22Rv1 (cell line): Measurements from ENCODE around the gene HMCES.

ENCODE experiments used
- H3K27ac ChIP-seq: fragments of 450-650 bp; 2 replicates; pipeline ENCODE4 v1.5.1; 2017
- ZFX ChIP-seq: fragments of 450-650 bp; IDR thresholded peaks from 2 replicates; pipeline ENCODE4 v1.6.1; 2017; ENCODE audit warnings: antibody characterized with exemption, borderline replicate concordance
- TF ChIP-seq, protein P1 (sequence below): fragments of 450-650 bp; IDR thresholded peaks from 2 replicates; pipeline ENCODE4 v1.5.1; 2017; ENCODE audit warnings: mild to moderate bottlenecking

Gene HMCES

DNA sequence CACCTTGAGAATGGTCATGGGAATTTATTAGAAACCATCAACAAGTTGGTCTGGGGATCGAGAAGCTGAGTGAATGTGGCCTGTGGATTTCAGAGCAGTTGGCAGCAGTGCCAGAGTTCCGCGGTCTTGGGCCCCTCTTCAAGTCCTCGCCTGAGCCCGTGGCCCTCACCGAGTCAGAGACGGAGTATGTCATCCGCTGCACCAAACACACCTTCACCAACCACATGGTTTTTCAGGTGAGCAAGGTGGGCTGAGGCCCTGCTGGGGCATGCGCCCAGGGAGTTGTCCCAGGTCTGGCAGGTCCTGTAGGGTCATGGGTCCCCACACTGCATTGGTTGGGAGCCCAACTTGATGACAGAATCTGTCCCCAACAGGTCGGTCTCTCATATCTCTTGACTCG lies 7.0 kb upstream of the HMCES start:
- TF ChIP-seq, protein P1, sequence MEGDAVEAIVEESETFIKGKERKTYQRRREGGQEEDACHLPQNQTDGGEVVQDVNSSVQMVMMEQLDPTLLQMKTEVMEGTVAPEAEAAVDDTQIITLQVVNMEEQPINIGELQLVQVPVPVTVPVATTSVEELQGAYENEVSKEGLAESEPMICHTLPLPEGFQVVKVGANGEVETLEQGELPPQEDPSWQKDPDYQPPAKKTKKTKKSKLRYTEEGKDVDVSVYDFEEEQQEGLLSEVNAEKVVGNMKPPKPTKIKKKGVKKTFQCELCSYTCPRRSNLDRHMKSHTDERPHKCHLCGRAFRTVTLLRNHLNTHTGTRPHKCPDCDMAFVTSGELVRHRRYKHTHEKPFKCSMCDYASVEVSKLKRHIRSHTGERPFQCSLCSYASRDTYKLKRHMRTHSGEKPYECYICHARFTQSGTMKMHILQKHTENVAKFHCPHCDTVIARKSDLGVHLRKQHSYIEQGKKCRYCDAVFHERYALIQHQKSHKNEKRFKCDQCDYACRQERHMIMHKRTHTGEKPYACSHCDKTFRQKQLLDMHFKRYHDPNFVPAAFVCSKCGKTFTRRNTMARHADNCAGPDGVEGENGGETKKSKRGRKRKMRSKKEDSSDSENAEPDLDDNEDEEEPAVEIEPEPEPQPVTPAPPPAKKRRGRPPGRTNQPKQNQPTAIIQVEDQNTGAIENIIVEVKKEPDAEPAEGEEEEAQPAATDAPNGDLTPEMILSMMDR = no peak
- no peak for TF ChIP-seq ZFX

DNA sequence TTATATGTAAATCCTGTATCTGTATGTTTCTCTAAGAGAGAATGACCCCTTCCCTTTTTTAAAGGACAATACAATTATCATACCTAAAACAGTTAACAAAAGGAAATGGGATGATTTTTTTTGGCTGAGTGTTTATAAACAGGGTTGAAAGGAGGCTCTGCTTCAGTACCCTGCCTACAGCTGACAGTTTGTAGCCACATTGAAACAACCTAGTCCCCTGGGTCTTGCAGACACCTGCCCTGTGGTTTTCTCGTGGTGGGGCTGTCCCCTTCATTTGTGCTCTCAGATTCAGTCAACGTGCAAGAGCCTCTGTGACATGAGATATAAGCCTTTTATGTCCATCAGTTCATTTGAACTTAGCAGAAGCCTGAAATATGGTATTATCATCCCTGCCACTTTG lies 2.3 kb upstream of the HMCES start:
- no peak for TF ChIP-seq ZFX
- TF ChIP-seq, protein P1 = no peak
- 0 out of 2 replicates have a peak overlapping the region, but pooled peaks have one; percentile 15 for H3K27ac ChIP-seq

More for the DNA sequence above, 7.0 kb upstream of the HMCES start:
- H3K27ac ChIP-seq = no peak overlapping the region

DNA sequence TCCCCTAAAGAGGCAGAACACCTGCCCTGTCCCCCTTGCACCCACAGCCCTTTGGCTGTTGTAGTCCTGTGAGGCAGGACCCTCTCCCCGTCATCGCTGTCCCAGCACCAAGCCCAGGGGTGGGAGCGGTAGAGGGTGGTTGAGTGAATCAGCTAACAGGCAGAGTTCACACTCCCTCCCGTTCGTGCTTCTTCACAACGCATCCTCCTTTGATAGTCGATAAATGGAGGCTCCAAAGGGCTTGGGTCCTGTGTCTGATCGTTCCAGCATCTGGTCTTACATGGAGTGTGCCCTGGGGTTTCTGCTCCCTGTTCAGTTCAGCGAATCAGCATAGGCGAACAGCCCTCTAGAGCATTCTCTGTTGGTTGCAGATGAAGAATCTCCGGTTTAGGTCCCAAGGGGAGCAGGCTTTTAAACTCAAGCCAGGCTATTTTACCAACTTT lies 820 bp upstream of the HMCES start:
- no peak for TF ChIP-seq ZFX
- TF ChIP-seq, protein P1 = no peak
- H3K27ac ChIP-seq = peak overlapping the region; percentile 89

DNA sequence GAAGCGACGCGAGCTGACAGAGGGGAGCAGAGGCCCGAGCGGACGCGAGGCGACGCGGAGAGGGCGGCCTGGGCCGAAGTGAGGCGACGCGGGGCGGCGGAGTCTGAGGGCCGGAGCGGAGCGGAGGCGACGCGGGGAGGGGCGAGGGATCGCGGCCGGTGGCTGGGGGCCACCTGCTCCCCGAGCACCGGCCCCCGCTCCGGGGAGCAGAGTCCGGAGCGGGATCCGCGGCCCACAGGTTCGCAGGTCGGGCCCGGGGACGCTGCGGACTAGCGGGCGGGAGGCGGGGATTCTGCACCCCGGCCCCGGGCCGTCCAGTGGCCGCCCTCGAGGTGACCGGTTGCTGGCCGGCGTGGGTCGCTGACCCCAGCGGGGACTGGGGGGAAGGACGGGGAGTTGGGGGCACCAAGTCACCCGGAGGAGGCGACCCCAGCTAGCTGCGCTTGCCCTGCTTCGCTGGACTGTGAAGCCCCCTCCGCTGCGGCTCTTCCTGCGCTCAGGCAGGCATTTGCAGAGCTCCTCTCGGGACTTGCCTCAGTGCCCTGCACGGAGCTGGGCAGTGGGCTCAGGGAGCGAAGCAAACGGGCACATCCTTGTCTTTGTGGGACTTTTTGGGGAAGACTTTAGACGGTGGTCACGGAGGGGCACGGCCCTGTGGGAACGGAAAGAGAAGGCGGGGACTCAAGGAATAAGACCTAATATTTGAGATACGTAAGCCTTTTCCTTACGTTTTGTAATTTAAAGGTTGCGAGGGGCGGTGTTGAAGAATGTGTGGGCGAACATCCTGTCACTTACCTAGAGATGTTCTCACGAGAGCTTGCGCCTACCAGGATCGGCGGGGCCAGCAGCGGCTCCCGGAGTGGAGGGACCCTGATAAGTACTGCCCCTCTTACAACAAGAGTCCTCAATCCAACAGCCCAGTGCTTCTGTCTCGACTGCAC lies 566 bp downstream of the HMCES start:
- peak overlapping the region; percentile 89 for H3K27ac ChIP-seq
- no peak for TF ChIP-seq ZFX
- TF ChIP-seq, protein P1 = no peak

DNA sequence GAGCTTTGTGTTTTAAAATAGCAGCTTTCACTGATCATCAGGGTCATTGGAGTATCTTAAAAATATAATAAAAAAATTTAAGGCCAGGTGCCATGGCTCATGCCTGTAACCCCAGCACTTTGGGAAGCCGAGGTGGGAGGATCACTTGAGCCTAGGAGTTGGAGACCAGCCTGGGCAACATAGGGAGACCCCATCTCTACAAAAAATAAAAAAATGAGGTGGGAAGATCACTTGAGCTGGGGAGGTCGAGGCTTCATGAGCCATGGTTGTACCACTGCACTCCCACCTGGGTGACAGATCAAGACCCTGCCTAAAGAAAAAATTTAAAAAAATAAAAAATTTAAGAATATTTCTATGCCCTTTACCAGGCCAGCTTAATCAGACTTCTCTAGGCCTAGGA lies 1.5 kb downstream of the HMCES start:
- TF ChIP-seq, protein P1 = no peak
- TF ChIP-seq ZFX = no peak
- H3K27ac ChIP-seq = no peak overlapping the region

DNA sequence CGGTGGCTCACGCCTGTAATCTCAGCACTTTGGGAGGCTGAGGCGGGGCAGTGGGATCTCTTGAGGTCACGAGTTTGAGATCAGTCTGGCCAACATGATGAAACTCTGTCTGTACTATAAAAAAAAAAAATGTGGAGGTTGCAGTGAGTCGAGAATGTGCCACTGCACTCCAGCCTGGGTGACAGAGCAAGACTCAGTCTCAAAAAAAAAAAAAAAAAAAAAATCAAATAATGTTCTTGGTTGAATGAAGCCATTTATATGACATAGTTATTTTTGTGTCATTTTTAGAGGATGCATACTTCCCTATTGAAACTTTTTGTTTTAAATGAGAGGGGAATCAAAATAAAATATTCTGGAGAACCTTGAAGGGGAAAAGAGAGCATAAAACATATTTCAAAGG lies 3.1 kb downstream of the HMCES start:
- TF ChIP-seq, protein P1 = no peak
- no peak for TF ChIP-seq ZFX

DNA sequence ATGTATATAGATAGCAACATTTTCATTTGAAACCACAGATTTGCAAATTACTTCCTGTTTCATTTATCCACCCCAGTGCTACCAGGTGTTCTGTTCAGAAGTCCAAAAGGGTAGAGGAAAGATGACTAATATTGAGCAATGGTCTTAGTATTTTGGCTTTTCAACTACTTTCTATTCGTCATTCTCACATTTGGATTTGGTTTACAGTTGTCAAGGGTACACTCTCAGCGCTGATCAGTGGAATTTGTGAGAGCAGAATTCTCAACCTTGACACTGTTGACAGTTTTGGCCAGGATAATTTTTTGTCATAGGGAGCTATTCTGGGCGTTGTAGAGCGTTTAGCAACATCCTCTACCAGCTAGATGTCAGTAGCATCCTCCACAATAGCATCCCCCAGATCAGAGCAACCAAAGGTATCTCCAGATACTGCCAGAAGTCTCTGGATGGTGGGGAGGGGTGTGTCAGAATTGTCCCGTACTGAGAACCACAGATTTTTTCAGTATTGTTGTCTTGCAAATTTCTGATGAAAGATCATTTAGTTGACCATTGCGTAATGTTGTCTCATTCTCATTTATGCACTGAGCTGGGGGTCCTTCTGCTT lies 4.2 kb downstream of the HMCES start:
- TF ChIP-seq, protein P1 = no peak
- TF ChIP-seq ZFX = no peak
- H3K27ac ChIP-seq = no peak overlapping the region

More for the DNA sequence above, 3.1 kb downstream of the HMCES start:
- no peak overlapping the region for H3K27ac ChIP-seq
